ENCODE measurements around the gene DCLRE1C.

DNA sequence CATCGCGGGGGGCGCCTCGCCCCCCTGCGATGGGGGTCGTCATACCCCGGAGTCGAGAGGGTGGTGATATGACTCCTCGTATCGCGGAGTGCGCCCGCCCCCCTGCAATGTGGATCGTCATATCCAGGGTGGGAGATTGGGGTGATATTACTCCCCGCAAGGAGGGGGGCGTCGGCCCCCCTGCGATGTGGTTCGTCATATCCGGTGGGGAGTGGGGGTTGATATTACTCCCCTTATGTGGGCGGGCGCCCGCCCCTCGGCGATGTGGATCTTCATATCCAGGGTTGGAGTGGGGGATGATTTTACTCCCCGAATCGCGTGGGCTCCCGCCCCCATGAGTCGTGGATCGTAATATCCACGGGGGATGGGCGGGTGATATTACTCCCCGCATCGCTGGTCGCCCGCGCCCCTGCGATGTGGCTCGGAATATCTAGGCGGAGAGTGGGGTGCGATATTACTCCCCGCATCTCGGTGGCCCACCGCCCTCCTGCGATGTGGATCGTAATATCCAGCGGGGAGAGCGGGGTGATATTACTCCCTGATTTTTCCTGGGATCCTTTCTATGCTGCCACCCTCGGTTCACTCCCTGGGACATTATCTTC lies 42.2 kb upstream of the DCLRE1C start:
- TF ChIP-seq, protein P1, sequence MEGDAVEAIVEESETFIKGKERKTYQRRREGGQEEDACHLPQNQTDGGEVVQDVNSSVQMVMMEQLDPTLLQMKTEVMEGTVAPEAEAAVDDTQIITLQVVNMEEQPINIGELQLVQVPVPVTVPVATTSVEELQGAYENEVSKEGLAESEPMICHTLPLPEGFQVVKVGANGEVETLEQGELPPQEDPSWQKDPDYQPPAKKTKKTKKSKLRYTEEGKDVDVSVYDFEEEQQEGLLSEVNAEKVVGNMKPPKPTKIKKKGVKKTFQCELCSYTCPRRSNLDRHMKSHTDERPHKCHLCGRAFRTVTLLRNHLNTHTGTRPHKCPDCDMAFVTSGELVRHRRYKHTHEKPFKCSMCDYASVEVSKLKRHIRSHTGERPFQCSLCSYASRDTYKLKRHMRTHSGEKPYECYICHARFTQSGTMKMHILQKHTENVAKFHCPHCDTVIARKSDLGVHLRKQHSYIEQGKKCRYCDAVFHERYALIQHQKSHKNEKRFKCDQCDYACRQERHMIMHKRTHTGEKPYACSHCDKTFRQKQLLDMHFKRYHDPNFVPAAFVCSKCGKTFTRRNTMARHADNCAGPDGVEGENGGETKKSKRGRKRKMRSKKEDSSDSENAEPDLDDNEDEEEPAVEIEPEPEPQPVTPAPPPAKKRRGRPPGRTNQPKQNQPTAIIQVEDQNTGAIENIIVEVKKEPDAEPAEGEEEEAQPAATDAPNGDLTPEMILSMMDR (IDR thresholded peaks at IDR 0.05) = no peak
- TF ChIP-seq POLR2A (IDR thresholded peaks at IDR 0.05) = no peak

All from testis (tissue), 2 donors.